GM19397 (cell line): ENCODE data around the gene ZFAND6.
"Not testable (repeated sequence)": the region's sequence is repeated elsewhere in the genome, so short reads cannot be mapped to it uniquely, and the experiment has no call there.

Experiments used
- ATAC-seq: cut with Tn5 transposase; IDR thresholded peaks from one replicate; pipeline ENCODE4 v1.9.1; 2021; ENCODE audit warnings: mild to moderate bottlenecking, moderate library complexity; ENCODE audit not compliant: unreplicated experiment

The ZFAND6 gene

DNA sequence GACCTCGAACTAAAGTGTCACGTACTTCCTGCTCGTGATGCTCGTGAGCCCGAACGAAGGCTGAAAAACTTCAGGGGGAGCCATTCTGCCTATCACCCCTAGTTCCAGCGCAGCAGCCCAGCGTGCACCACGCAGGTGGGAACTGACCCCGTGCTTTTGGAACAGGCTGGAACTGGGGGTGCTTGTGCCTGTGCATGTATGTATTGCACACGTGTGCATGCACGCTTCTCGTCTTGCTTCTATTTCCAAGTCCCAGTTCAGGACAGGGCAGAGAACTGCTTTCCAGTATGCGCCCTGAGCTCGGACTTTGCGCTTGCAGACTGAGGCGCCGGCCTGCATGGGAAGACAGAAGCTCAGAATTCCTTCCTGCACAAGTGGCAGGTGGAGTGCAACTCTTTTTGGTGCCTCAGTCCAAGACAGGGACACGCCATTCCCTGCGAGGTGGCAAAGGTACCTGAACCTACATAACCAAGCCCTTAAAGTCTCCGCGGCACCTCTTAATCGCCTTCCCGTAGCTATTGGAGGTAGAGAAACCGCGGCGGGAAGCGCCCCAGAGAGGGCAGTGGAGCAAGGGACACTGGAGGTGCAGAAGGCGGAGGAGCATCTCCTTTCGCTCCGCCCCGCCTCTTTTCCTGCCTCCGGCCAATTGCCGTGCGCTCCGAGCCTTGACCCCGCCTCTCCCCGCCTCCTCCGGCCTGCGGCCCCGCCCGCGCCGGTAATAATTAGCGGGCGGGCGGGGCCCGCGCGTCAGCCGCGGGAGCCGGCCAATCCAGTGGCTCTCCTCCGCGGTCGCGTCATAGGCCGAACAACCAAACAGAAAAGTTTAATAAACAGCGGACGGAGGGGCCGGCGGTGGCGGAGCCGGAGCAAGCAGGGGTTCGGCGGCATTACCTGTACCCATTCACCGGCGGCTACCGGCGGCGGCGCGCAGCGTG, at the start of gene ZFAND6:
TSS of gene ZFAND6 (plus strand) at position 826 of the 935 bp plus-strand sequence. CDS start 60,669 bp downstream, outside the sequence.
- peak; percentile 85 for ATAC-seq

DNA sequence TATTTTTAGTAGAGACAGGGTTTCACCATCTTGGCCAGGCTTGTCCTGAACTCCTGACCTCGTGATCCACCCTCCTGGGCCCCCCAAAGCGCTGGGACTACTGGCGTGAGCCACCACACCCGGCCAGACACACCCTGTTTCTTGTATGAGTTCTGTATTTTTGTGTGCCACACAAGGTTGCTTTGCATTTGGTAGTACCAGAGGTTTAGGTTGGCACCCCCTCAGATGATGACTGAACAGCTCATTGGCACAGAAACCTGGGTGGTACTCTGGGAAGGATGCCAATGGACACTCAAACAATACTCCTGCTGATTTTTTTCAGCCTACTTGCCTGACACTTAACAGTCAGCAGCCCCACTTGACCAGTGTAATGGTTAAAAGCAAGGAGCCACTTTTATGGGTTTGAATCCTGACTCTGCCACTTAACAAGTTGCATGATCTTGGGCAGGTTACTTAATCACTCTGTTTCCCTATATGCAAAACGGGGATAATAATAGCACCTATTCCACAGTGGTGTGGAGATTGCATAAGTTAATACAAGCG, 49.3 kb upstream of the ZFAND6 start:
- no peak for ATAC-seq

GRCh38 chr15:80011041-80011523, 48.4 kb upstream of the ZFAND6 start:
- not testable (repeated sequence) for ATAC-seq

GRCh38 chr15:80011596-80011995, 47.9 kb upstream of the ZFAND6 start:
- no peak for ATAC-seq

GRCh38 chr15:80012060-80012726, 47.3 kb upstream of the ZFAND6 start:
- no peak for ATAC-seq

GRCh38 chr15:80014186-80014585, 45.3 kb upstream of the ZFAND6 start:
- ATAC-seq = not testable (repeated sequence)

DNA sequence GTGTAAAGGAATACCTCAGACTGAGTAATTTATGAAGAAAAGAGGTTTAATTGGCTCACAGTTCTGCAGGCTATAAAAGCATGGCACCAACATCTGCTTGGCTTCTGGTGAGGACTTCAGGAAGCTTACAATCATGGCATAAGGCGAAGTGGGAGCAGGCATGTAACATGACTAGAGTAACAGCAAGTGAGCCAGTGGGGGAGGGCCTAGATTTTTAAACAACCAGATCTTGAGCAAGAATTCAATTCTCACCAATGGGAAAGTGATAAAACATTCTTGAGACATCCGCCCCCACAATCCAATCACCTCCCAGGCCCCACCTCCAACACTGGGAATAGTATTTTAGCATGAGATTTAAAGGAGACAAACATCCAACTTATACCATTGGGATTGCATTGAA, 44.3 kb upstream of the ZFAND6 start:
- ATAC-seq = no peak

DNA sequence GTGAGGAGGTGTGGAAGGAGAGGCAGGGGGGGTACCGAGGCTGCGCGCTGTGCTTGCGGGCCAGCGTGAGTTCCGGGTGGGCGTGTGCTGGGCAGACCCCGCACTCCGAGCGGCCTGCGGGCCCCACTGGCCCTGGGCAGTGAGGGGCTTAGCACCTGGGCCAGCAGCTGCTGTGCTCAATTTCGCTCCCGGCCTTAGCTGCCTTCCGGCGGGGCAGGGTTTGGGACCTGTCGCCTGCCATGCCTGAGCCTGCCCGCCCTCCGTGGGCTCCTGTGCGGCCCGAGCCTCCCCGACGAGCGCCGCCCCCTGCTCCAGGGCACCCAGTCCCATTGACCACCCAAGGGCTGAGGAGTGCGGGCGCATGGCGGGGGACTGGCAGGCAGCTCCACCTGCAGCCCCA, 43.0 kb upstream of the ZFAND6 start:
- not testable (repeated sequence) for ATAC-seq

GRCh38 chr15:80017139-80017538, 42.3 kb upstream of the ZFAND6 start:
- not testable (repeated sequence) for ATAC-seq

DNA sequence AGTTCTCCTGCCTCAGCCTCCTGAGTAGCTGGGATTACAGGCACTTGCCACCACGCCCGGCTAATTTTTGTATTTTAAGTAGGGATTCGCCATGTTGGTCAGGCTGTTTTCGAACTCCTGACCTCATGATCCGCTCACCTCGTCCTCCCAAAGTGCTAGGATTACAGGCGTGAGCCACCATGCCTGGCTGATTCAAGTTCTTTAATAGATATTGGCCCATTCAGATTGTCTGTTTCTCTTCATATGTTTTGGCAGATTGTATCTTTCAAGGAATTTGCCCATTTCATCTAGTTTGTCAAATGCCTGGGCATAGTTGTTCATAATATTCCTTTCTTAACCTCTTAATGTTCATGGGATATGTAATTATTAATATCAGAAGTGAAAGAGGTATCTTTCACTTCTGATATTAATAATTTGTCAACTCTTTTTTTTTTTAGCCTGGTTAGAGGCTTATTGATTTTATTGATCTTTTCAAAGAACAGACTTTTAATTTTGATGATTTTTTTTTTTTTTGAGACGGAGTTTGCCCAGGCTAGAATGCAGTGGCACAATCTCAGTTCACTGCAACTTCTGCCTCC, 40.2 kb upstream of the ZFAND6 start:
- no peak for ATAC-seq

GRCh38 chr15:80020149-80020548, 39.3 kb upstream of the ZFAND6 start:
- not testable (repeated sequence) for ATAC-seq

DNA sequence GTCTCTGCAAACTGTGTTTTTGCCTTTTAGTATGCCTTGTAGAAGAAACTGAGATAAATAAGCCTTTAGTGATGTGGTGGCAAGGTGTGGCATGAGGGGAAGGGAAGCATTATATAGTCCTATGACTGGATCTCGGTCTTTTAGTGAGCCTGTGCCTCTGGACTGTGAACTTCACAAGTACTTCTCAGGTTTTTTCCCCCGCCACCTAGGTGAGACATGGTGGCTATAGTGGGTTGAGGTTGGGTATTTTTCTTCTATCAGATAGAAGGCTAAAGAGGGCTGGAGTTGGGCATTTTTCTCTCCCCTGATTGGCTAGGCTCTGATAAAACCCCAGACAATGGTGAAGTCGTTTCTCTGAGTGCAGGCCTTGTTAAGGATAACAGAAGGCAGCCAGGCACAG, 38.7 kb upstream of the ZFAND6 start:
- no peak for ATAC-seq

DNA sequence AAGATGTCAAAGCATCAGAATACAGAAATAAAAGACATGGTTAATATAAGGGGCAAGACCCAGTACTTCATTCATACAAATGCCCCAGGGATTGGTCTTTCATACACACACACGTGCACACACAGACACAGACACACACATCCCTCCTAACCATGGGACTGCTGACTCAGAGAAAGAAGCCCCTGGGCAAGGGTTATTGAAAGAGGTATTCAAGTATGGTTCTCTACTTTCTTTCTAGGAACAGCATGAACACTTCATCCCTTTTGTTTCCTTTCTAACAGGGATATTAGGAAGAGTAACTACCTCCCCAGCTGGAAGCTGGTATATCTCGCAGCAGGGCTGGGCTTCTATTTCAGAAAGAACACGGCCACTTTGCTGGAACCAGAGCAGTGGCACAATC, 33.2 kb upstream of the ZFAND6 start:
- ATAC-seq = no peak

- no peak for ATAC-seq
These were observed 32.7 kb upstream of the ZFAND6 start for GRCh38 chr15:80026754-80027153.

DNA sequence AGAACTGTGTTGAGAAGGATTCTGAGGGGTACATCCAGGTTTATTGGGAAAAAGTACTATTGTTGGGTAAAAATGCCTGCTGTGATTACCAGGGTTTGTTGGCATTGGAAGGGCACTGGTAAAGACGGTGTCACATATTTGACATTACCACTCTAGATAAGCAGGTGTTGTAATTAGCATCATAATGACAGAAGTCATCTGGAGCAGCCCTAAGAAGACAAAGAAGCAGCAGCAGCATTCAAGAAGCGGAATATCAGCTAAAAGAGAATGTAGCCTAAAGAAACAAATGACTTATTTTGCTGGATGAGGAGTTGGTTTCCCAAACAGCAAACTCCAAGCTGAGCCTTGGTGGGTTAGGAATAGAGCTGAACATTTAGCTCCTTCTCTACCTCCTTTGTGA, 30.5 kb upstream of the ZFAND6 start:
- no peak for ATAC-seq

DNA sequence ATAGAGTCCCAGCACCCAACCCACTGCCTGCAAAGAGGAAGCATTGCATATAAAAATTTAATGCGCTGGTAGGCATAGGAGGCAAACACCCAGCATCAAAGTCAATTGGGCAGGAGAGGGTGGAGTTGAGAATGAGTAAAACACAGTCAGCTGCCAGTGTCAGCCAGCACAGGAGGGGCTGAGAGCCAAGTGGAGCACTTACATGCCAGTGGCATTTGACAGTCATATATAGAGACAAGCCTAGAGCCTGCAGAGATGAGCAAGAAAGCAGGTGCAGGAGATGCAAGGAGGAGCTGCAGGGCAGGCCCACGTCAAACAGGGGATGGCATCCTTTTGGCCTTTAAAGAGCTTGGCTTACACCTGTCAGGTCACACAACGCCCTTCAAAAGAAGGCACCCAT, 27.6 kb upstream of the ZFAND6 start:
- no peak for ATAC-seq

DNA sequence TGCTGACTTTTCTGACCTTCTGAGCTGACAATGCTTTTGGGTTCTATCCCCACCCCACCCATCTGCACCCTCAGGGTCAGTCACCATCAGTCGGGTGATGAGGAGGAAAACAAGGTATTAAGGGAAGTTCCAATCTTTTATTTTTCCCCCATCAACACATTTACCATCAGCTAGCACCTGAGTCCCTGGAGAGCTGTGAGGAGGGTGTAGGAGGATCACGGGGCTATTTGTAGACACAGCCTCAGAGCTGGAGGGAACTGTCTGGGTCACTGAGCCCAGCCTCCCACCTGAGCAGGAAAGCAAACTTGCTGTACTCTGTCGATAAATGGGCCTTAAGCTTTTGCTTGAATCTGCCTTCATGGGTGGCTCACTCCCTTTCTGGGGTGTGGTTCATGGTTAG, 24.8 kb upstream of the ZFAND6 start:
- ATAC-seq = no peak

- ATAC-seq = no peak
These were observed 23.4 kb upstream of the ZFAND6 start for GRCh38 chr15:80036071-80036470.

DNA sequence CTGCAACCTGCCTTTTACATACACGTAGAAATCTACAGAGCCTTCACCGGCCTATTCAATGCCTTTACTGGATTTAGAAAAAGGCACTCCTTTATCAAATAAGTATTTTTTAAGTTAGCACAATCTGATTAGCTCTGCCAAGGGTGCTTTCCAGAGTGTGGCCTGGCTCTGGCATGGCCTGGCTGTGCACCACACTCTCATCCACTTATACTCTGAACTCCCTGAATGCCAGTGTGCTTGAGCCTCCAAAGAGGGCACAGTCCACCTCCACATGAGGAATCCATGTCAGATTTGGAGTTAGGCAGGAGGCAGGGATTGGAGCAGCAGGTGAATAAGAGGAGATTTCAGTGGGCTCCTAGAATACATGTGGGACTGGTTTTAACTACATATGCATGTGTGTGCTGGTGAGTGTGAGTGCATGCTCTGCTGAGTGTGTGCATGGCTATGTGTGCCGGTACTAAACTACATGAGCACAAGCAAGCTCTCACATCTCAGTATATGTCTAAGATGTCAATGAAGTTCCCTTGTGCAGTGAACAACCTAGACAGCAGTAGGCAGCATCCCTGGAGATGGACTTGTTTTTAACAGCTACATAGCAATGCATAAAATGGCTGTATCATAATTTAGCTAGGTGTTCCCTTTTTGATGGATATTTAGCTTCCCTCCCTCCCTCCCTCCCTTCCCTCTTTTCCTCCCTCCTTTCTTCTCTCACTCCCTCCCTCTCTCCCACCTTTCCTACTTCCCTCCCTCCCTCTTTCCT, 17.8 kb upstream of the ZFAND6 start:
- ATAC-seq = no peak

DNA sequence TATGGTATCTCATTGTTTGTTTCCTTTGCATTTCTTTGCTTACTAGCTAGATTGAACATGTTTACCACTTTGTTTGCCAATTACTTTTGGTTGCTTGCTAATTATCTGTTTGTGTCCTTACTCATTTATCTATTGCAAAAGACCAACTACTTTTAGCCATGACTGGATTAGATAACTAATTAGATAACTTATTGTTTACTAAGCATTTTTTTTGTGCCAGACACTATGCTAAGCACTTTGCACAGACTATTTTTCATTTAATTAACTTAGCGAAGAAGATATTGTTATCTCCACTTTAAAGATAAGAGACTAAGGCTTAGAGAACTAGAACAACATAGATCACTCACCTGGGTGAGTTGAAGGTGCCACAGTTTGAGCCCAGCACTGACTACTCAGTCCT, 16.9 kb upstream of the ZFAND6 start:
- no peak for ATAC-seq

- ATAC-seq = not testable (repeated sequence)
These were observed 14.3 kb upstream of the ZFAND6 start for GRCh38 chr15:80045219-80045618.
